Panc1 (cell line): ENCODE measurements around the gene SYNGR4. TPM values are rescaled to one million over a fixed set of nuclear protein-coding genes. Genes with fewer than 3 reads are reported as not detected.
A peak's percentile ranks its signal among the peaks of the same experiment; 100 is the strongest.

ENCODE experiments used
- ATAC-seq: fragments of 200-7000 bp; cut with Tn5 transposase; 2 replicates; pipeline ENCODE4 v1.9.1; 2020; ENCODE audit warnings: mild to moderate bottlenecking, moderate library complexity
- BruUV-seq: library from RNA; stranded (reverse); fragments of 400-500 nt; replicated peaks from 2 replicates; lab custom pipeline; 2021; lab: Mats Ljungman, UMichigan
- CTCF ChIA-PET: fragments of 300-600 bp; sonication (Branson Sonifier 250); formaldehyde crosslinking; loops from one replicate; lab custom pipeline; 2022; ENCODE audit warnings: antibody characterized with exemption; lab: Charles Lee
- POLR2A ChIA-PET: fragments of 300-600 bp; sonication (Branson Sonifier 250); formaldehyde crosslinking; loops from one replicate; lab custom pipeline; 2022; ENCODE audit warnings: antibody characterized with exemption; lab: Charles Lee
- DNase-seq: peaks from one replicate; pipeline ENCODE4 v3.0.0-alpha.2; 2010; ENCODE audit warnings: low read depth, low spot score
- H3K27ac ChIP-seq: 2 replicates; pipeline ENCODE4 v1.5.1; 2011; ENCODE audit warnings: mild to moderate bottlenecking, low read length, inconsistent platforms
- H3K27me3 ChIP-seq: fragments of 200-500 bp; sonication (Bioruptor generic); 2 replicates; pipeline ENCODE4 v1.6.0; 2014; ENCODE audit warnings: low read length, inconsistent platforms; ENCODE audit not compliant: control insufficient read depth, insufficient read depth
- H3K36me3 ChIP-seq: fragments of 200-500 bp; sonication (Bioruptor generic); 2 replicates; pipeline ENCODE4 v1.5.1; 2014; ENCODE audit warnings: inconsistent platforms, mild to moderate bottlenecking, low read length, moderate library complexity; ENCODE audit not compliant: control insufficient read depth, insufficient read depth
- H3K4me1 ChIP-seq: 2 replicates; pipeline ENCODE4 v1.5.1; 2011; ENCODE audit warnings: inconsistent platforms, mild to moderate bottlenecking, low read length, moderate library complexity; ENCODE audit not compliant: control insufficient read depth, insufficient read depth
- H3K4me3 ChIP-seq, 2 experiments: 2 replicates each; pipeline ENCODE4 v1.5.1; 2011 to 2012; ENCODE audit warnings: low read depth in 2 of 2, low read length in 2 of 2, mild to moderate bottlenecking in 2 of 2, inconsistent platforms in 1 of 2, moderate library complexity in 1 of 2
- H3K9me3 ChIP-seq: fragments of 200-500 bp; sonication (Bioruptor generic); 2 replicates; pipeline ENCODE4 v1.5.1; 2014; ENCODE audit warnings: low read depth, mild to moderate bottlenecking, inconsistent platforms, low read length, moderate library complexity; ENCODE audit not compliant: control insufficient read depth, insufficient read depth
- CTCF ChIP-seq: fragments of 450-650 bp; IDR thresholded peaks from 2 replicates; pipeline ENCODE4 v1.5.1; 2017; ENCODE audit warnings: mild to moderate bottlenecking
- POLR2AphosphoS5 ChIP-seq: IDR thresholded peaks from 2 replicates; pipeline ENCODE4 v1.6.1; 2012; ENCODE audit warnings: mild to moderate bottlenecking, low read depth, low read length, moderate library complexity
- REST ChIP-seq, 2 experiments: IDR thresholded peaks; 2 replicates each; pipeline ENCODE4 v1.6.1; 2011 to 2012; ENCODE audit warnings: low read depth in 2 of 2, control low read depth in 1 of 2, low read length in 1 of 2, mild to moderate bottlenecking in 1 of 2, moderate library complexity in 1 of 2; ENCODE audit not compliant: insufficient read depth in 1 of 2
- SIN3A ChIP-seq: IDR thresholded peaks from 2 replicates; pipeline ENCODE4 v1.6.1; 2012; ENCODE audit warnings: low read depth, mild to moderate bottlenecking, low read length, moderate library complexity, borderline replicate concordance; ENCODE audit not compliant: insufficient read depth
- TCF7L2 ChIP-seq: IDR thresholded peaks from 2 replicates; pipeline ENCODE4 v1.6.1; 2011; ENCODE audit warnings: mild to moderate bottlenecking, low read depth, low read length, inconsistent platforms
- in situ Hi-C: cut with HindIII; loops from 2 replicates; pipeline ENCODE4 v1.10.0; 2016; ENCODE audit warnings: low sequenced_read_pairs, low pct_unique_long_range_greater_than_20kb
- intact Hi-C: fragments of 100-400 bp; cut with micrococcal nuclease; formaldehyde crosslinking; loops from one replicate; pipeline ENCODE4 v1.10.0; 2022; ENCODE audit not compliant: unreplicated experiment
- total RNA-seq: library from RNA; stranded (reverse); gene quantifications from one replicate; pipeline ENCODE4 v1.2.1, GENCODE V29; 2021; ENCODE audit not compliant: unreplicated experiment

The SYNGR4 gene
- total RNA-seq, 1 experiment from 2014 or later: 0.39 TPM

- Histone ChIP-seq H3K4me1 (peaks cover 3% of the 10 kb centered on the region), H3K9me3 (no peaks in the 10 kb centered on the region), H3K27ac (no peak overlapping the region), H3K27me3 (no peaks in the 10 kb centered on the region), H3K36me3 (no peaks in the 10 kb centered on the region), H3K4me3 (no peak overlapping the region)
- TF ChIP-seq CTCF (peak; percentile 86), TCF7L2 (no peak)
- ChIA-PET CTCF (no interaction called here), POLR2A (no interaction called here)
- intact Hi-C loops (no loop called here), in situ Hi-C loops (no loop called here)
- peak; percentile 77 for ATAC-seq
- BruUV-seq: no TSS peak
- DNase-seq: no peak
Measured at GRCh38 chr19:48351341-48351752, 12.8 kb upstream of the SYNGR4 start.

- ATAC-seq (no peak), DNase-seq (no peak)
- in situ Hi-C loops (no loop called here), intact Hi-C loops (no loop called here)
- ChIA-PET POLR2A (no interaction called here), CTCF (no interaction called here)
- BruUV-seq: no TSS peak
- Histone ChIP-seq H3K4me1 (peaks cover 3% of the 10 kb centered on the region), H3K27me3 (no peaks in the 10 kb centered on the region), H3K4me3 (no peak overlapping the region), H3K36me3 (no peaks in the 10 kb centered on the region), H3K27ac (no peak overlapping the region), H3K9me3 (no peaks in the 10 kb centered on the region)
- TF ChIP-seq SIN3A: no peak
- TF ChIP-seq POLR2AphosphoS5: no peak
- TF ChIP-seq CTCF: no peak
- no peak for TF ChIP-seq REST (IDR thresholded peaks at IDR 0.05; ENCODE audit: insufficient read depth in 1 of 2, low read depth in 2 of 2, low read length in 1 of 2)
- no peak for TF ChIP-seq TCF7L2
Measured at GRCh38 chr19:48353677-48354076, 10.5 kb upstream of the SYNGR4 start.
